HG02970 (cell line): ENCODE measurements around the gene ANO8.

ENCODE experiments used
- ATAC-seq: cut with Tn5 transposase; IDR thresholded peaks from one replicate; pipeline ENCODE4 v1.9.1; 2021; ENCODE audit warnings: mild to moderate bottlenecking, moderate library complexity, moderate number of reproducible peaks; ENCODE audit not compliant: unreplicated experiment, low FRiP score

The ANO8 gene

DNA sequence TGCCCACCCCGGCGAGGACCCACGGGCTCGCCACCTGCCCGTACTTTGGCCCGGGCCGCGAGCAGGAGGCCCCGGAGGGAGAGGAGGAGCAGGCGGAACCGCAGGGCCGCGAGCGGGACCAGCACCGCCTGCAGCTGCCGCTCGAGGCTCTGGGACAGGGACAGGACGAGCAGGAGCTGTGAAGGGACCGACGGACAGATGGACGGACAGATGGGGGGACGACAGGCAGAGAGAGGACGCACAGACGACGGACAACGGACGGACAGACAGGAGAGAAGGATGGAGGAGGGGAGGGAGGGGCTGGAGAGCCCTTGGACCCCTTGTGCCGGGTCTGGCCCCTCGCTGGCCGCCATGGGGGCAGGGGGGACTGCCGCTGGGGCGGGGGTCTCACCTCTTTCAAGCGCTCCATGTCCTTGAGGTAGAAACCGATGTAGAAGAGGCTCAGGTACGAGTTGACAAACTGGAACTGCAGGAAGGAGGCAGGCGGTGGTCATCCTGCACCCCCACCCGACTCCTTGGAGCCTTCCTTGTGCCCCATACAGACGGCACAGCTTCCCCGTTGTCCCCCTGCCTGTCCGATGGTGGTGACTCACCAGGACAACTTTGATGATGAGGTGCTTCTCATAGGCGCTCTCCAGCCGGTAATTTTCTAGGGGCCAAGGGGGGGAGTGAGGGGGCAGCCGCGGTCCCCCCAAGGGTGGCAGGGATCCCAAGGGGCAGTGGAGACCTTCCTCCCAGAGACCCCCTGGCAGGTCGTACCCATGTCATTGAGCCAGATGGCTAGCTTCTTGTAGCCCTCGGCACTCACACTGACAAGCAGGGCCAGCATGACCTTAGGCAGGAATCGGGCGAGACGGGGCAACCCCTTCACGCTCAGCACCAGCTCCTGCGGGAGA is 5.0 kb downstream of the ANO8 start:
- no peak for ATAC-seq

DNA sequence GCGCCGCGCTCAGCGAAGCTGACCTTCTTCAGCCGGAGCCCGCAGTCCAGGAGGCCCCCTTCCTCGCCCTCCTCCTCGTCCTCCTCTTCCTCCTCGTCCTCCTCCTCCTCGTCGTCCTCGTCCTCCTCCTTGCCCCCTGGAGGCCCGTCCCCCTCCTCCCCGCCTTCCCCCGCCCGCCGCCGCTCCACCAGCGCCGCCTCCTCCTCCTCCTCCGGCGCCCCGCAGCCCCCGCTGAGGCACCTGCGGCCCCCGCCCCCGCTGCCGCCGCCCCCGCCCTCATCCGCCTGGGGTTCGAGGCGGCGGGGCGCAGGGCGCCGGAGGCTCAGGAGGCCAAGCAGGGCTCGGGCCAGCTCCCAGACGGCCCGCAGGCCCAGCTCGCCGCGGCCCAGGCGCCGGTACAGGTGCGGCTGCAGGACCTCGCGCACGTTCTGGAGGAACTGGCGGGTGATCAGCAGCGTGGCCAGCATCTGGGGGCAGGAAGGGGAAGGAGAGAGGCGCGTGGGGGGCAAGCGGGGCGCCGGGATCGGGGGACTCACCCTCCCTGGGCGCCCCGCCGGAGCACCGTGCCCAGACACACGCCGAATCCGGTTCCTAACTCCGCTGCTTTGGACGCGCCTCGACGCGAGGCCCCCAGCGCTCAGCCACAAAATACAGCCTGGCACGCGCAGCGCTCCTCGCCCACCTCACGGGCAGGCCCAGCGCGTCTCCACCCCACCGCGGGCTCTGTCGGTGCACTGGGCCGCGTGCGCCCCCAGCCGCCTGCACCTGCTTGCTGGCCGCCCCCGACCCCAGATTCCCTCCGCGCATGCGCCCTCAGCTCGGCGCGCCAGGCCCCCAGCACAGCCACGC is 5.9 kb downstream of the ANO8 start:
- ATAC-seq, result no peak

DNA sequence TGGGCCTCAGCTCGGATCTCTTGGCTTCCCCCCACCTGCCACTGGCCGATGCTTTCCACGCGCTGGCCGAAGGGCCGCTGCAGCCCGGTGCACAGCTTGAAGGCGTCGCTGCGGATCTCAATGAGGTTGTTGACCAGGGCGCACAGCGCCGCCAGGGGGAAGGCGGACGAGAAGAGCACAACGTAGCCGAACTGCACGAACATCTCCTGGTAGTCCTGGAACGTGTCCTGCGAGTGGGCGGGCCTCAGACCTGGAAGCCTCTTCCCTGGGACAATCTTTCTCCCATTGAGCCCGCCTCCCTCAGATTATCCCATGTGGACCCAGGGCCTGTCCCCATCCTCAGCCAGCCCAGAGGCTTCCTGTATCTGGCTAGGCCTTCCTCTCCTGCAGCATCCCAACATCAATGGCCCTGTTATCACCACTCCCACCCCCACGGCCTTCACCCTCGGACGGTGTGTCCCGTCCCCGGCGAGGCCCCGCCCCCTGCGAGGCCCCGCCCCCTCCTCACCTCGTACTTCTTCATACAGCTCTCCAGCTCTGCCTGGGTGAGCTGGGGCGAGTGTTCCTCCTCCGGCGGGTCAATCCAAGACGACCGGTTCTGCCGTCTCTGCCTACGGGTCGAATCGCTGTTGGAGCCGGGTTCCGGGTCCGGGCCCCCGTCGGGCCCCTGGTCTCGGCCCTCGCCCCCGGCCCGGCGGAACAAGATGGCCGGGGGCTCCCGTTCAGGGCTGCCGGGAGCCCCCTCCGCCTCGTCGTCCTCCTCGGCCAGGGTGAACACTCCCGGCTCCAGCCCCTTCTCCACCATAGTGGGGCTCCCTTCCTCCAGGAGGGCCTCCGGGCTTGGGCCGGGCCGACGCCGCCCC is 6.8 kb downstream of the ANO8 start:
- ATAC-seq, result no peak

DNA sequence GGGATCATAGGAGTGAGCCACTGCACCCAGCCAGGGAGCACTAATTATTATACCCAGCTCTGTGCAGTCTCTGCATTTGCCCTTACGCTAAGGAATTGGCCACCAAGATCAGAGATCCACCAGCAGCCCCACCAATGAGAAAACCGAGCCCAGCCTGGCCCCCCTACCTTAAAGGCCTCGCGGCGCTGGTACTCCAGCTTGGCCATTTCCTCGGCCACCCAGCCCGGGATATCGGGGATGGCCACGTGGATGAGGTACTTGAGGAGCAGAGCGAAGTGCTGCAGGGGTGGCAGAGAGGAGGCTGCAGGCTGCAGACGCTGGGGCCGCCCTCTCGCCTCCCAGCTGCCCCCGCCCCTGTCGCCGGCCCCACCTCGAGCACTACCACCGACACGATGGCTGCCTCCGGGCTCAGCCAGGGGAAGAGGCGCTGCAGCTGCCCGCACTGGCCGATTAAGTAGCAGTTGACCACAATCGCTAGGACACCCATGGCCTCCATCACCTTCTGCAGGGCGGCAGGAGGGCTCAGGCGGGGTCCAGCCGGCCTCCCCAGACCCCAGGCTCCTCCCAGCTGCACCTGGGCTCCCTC is 7.5 kb downstream of the ANO8 start:
- no peak for ATAC-seq

DNA sequence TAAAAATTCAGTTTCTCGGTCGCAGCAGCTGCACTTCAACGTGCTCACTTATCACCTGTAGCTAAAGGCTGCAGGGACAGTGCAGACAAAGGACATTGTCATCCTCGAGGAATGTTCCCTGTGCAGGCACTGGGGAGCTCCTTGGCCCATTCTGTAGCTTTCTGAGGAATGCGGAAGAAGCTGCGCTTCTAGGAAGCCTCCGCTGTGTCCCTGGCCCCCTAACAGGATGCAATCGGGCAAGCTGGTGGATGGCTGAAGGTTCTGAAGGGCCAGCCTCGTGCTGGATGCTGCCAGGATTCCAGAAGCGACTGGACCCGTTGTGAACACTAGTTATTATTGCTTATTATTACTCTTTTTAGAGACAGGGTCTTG is 8.1 kb downstream of the ANO8 start:
- no peak for ATAC-seq

DNA sequence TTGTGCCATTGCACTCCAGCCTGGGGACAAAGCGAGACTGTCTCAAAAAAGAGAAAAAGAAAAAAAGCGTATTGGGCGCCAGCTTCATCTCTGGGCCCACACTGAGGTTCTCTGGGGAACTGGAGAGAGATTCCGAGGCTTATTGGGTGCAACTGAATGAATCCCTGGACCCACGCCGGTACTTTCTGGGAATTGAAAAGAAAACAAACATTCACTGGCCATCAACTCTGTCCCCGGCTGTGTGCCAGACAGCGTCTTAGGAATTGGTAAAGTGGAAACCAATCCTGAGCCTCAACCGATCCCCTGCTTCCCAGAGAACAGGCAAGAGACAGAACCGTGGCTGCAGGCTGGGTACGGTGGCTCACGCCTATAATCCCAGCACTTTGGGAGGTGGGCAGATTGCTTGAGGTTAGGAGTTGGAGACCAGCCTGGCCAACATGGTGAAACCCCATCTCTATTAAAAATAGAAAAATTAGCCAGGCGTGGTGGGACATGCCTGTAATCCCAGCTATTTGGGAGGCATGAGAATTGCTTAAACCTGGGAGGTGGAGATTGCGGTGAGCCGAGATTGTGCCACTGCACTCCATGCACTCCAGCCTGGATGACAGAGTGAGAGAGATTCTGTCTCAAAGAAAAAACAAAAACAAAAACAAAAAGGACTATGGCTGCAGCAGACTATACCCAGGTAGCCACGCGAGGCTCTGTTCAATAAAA is 8.6 kb downstream of the ANO8 start:
- ATAC-seq, result no peak

DNA sequence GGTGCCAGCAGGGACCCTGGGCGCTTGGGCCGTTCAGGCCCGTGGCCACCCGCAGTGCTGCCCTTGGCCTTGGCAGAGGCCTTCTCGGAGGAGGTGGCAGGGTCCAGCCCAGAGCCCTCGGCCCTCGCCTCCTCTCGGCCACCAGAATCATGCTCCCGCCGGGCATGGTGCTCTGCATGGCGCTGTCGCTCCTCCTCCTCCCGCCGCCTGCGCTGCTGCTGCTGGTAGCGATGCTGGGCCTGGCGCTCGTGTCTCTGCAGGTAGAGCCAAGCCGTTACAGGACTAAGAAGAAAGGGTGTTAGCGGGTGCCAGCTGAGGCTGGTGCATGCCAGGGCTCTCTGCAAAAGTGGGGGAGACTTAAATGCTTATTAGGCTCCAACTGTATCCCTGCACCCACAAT is 9.5 kb downstream of the ANO8 start:
- no peak for ATAC-seq

DNA sequence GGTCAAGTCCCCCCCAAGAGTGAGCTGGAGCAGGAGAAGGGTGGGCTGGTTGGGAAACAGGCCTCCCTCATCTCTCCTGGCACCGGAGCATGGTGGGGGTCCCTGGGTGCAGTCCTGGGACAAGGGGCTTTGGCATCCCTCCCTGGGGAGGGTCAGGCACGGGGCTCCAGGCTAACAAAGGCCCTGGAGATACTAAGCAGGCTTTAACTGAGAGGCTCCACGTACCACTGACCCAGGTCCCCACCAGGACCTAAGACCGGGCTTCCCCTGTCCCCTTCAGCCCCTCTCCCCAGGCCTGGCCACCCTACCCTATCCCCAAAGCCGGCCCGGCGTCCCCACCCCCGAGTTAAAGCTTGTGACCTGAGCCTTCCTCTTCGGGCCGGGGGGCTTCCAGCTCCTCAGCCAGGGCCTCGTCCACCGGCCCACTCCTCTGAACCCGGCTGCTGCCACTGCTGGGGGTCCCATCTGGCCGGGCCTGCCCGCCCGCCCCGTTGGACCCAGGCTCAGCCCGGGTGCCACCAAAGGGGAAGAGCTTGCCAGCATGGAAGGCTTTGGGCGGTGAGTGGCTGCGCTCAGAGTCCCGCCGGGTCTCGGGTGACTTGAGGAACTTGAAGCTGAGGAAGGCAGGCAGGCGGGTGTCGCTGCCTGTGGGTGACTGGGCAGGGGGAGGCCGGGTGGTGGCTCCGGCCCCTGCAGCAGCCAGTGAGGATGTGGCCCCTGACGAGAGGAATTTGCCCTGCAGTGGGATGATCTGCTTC is 10.1 kb downstream of the ANO8 start:
- ATAC-seq, result no peak

DNA sequence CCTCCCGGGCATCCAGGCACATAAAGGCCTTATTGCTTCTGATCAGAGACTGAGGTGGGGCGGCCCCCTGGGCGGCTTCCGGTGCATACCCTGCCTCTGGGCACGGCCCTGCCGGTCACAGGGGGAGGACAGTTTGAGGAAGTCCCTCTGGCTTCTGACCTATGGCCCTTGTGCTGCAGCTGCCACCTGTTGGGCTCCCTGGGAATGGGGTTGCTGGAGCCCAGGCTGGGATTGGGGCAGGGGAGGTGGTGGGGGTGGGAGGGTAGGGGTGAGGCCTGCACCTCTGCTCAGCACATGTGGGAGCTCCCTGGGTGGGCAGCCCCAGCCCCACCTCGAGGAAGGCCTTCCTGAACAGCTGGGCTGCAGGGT is 10.7 kb downstream of the ANO8 start:
- no peak for ATAC-seq

DNA sequence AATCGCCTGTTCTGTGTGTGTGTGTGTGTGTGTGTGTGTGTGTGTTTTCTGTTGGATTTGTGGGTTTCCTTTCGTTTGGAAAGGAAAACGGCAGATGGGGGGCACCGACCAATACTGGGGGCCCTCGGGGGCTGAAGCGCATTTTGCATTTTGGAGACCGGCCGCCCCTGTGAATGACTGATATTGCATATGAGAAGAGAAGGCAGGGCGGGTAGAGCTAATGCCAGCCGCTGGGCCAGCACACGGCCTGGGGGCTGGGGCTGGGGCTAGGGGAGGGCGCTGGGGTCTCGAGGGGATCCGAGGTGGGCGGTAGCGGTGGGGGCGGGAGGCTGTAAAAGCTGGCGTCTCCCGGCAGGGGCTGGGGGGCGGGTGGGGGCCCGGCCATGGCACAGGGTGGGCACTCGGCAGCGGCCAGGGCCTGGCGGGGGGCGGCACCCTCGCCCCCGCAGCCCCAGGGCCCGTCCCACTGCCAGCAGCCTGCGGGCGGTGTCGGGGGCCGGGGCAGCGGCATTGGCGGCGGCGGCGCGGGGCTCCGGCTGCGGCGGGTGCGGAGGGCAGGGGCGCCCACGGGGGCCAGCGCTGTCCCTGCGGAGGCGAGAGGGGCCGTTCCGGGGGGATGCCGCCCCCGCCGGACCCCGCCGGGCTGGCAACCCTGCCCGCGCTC is 11.2 kb downstream of the ANO8 start:
- no peak for ATAC-seq

DNA sequence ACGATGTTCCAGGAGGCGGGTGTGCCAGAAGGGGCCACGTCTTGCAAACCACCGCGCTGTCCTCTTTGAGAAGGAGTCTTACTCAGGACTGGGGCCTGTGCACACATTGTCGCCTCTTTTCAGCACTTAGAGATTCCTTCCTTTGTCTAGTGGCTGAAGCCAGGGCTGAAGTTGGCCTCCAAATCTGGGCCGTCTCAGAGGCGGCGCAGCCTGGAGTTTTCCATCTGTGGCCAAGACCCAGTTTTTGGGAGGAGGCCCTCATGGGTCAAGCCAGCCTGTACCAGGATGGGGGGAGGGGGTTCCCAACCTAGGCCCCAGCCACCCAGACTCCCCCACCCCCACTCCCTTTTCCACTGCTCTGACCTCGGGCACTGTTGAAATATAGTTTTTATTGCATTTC is 11.8 kb downstream of the ANO8 start:
- no peak for ATAC-seq

DNA sequence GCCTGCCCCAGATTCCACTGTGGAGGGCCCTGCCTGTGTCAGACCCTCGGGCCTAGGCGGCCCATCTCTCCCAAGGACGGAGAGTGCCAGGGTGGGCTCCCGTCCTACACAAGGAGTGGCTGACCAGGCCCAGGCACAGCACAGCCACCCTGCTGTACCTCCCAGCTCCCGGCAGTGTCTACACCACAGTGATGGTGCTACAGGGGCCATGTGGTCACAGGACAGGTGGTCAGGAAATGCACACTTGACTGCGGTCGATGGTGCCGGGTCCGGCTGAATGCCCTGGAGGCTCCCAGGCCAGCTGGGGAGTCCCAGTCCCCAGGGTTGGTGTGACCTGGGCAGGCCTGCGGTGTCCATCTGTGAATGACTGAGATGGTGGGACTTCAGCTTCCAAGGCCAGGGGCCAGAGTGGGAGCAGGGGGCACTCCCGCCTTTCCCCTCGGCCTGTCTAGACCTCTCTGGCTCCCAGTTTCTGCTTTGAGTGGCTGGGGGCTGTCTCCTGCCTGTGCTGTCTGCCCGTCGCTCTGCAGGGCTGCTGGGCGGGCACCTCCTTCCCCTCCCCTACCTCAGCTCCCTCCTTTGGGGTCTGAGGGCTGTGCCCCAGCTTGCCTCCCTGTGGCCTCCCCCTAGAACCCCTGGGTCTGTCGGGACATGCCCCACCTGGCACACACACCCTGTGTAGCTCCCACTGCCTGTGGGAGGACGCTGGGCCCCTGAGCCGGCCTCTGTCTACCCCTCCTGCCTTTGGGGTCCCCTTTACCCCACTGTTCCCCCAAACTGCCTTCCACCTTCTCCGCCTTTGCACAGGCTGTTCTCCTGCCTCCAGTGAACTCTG is 12.8 kb downstream of the ANO8 start:
- no peak for ATAC-seq

DNA sequence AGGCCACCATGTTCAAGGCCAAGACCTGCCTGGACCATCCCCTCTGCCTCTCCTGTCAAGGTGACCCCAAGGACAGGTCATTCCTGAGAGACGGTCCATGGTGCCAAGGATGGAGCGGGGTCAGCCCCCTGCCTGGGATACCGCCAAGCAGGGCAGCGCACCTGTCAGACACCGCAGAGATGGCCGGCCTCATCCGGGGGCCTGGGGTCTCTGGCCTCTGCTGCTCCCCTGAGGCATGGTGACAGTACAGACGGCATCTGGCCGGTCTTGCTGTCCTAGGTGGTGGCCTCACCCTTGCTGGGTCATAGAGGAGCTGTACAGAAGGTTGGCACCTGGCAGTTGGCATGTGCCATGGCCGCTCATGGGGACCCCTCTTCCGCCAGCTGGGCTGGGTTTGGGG is 14.2 kb downstream of the ANO8 start:
- no peak for ATAC-seq

DNA sequence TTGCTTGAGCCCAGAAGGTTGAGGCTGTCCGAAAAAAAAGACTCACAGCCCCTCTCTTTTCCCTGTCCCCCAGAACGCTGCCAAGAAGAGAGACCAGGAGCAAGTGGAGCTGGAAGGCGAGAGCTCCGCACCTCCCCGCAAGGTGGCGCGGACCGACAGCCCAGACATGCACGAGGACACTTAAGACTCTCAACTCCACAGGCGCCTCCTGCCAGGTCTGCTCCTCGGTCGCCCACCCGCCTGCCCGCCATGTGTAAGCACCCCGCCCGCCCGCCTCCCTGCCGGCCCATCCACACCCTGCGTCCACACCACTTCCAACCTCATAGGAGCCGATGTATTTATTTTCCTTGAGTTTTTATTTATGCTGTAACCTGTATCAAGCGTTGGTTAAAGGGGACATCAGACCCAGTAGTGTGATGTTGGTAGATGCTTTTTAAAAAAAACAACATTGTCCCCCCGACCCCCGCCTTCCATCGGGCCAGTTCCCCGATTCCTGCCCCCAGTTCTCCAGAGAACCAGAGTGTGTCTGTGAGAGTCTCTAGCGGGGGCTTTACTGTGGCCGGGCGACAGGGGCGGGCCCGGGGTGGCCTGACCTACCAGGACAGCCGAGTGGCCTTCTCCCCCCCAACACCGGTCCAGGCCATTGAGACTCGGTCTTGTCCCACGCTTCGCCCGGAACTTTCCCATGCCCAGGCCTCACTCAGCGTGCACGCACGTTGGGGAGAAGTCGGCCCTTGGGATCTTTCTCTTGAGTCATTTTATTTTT is 15.0 kb downstream of the ANO8 start:
- no peak for ATAC-seq

DNA sequence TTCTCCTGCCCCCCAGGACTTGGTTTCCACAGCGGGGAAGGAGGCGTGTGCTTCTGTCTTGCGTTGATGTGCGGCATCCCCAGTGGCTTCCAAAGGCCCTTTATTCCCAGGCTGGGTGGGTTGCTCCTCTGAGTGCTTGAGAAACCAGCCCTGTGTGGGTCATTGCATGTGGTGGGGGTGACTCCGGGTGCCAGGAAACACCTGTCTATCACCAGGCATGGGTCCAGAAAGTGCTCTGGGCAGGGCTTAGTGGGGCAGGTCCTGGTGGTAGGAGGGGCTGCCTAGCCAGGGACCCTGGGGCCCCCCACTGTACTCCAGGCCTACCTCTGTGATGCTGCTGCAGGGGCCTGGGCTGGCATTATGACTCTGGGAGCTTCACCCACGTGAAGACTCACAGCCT is 15.7 kb downstream of the ANO8 start:
- no peak for ATAC-seq

DNA sequence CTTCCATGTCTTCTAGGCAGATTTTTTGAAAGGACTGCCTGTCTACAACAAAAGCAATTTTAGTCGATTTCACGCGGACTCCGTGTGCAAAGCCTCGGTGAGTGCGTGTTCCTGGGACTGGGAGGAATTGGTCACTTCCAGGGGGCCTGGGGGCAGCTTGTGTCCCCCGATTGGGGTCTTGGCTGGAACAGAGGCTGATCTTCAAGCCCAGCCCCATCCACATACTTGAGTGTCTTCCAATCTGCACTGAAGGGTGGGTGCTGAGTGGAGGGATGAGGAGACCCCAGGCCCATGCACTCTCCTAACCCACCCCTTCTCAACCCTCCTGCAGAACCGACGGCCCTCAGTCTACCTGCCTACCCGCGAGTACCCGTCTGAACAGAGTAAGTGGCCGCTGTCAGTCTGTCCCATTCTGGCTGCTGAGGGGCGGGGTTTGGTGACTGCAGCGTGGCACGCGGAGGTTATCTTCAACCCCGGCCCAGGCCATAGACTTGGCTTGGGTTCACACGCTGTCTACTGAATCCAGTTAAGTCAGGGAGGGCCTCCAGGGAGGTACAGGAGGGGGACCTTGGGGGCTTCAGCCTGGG is 20.6 kb downstream of the ANO8 start:
- ATAC-seq, result no peak
